Natural killer cell (primary cell): Measurements from ENCODE around the gene EHD1. TPM values are rescaled to one million over a fixed set of nuclear protein-coding genes. Genes with fewer than 3 reads are reported as not detected.

ENCODE experiments used
- ATAC-seq, 3 donors: fragments of 150-1000 bp in 2 of 3; fragments of 200-7000 bp in 1 of 3; cut with Tn5 transposase; 1 replicate in 1 of 3; 2 replicates in 2 of 3; pipeline ENCODE4 v1.10.0; 2021; ENCODE audit warnings: mild to moderate bottlenecking in 2 of 3, moderate library complexity in 2 of 3
- DNase-seq, 2 donors: peaks; one replicate each; pipeline versions ENCODE4 v3.0.0 to v3.0.0-alpha.2; 2013 to 2021; ENCODE audit warnings: mixed read lengths in 1 of 2
- H3K27ac ChIP-seq: one replicate; pipeline ENCODE4 v1.5.1; 2013; ENCODE audit warnings: mild to moderate bottlenecking, low read length
- H3K27me3 ChIP-seq: one replicate; pipeline ENCODE4 v1.6.1; 2013; ENCODE audit warnings: low read length; ENCODE audit not compliant: control insufficient read depth, insufficient read depth
- H3K36me3 ChIP-seq: one replicate; pipeline ENCODE4 v1.6.1; 2013; ENCODE audit warnings: low read length; ENCODE audit not compliant: control insufficient read depth, insufficient read depth
- H3K4me1 ChIP-seq: one replicate; pipeline ENCODE4 v1.6.1; 2013; ENCODE audit warnings: low read length; ENCODE audit not compliant: control insufficient read depth, insufficient read depth
- H3K4me3 ChIP-seq: one replicate; pipeline ENCODE4 v1.5.1; 2013; ENCODE audit warnings: low read length
- H3K9me3 ChIP-seq: one replicate; pipeline ENCODE4 v1.6.1; 2013; ENCODE audit warnings: low read length; ENCODE audit not compliant: control insufficient read depth, insufficient read depth
- H3K27ac Mint-ChIP-seq, 2 donors: one replicate each; pipeline ENCODE4 v1.8.0; 2022; ENCODE audit warnings: mild to moderate bottlenecking in 2 of 2, mixed read lengths in 2 of 2, moderate library complexity in 1 of 2
- H3K27me3 Mint-ChIP-seq, 2 donors: one replicate each; pipeline ENCODE4 v1.8.0; 2022; ENCODE audit warnings: low read depth in 2 of 2, mixed read lengths in 2 of 2
- H3K36me3 Mint-ChIP-seq: one replicate; pipeline ENCODE4 v1.8.0; 2022; ENCODE audit warnings: mixed read lengths
- H3K4me1 Mint-ChIP-seq, 2 donors: one replicate each; pipeline ENCODE4 v1.8.0; 2022; ENCODE audit warnings: mixed read lengths in 2 of 2
- H3K4me3 Mint-ChIP-seq: one replicate; pipeline ENCODE4 v1.8.0; 2022; ENCODE audit warnings: mild to moderate bottlenecking, moderate library complexity, mixed read lengths
- H3K9me3 Mint-ChIP-seq, 2 donors: one replicate each; pipeline ENCODE4 v1.8.0; 2022; ENCODE audit warnings: mixed read lengths in 2 of 2
- CTCF ChIP-seq: fragments of 200-600 bp; IDR thresholded peaks from one replicate; pipeline ENCODE4 v1.8.0; 2022; ENCODE audit warnings: antibody characterized with exemption
- WGBS: methylation state at CpG from one replicate; pipeline ENCODE4 v1.1.7; 2013; ENCODE audit warnings: missing lambda C conversion rate; ENCODE audit not compliant: insufficient coverage; 5-methylcytosine and 5-hydroxymethylcytosine counted together
- intact Hi-C: fragments of 100-400 bp; cut with micrococcal nuclease; formaldehyde crosslinking; loops from one replicate; pipeline ENCODE4 v1.14.2; 2022
- total RNA-seq, 4 donors: library from RNA; stranded (reverse); fragments of 120-200 nt in 1 of 4; gene quantifications; one replicate each; pipeline versions ENCODE4 v1.2.3 to v1.2.4, GENCODE V29; 2013 to 2022

Gene EHD1
- total RNA-seq, 3 donors from 2014 or later (not counting 1 experiment from before 2014, with no cell fraction given): 218 to 246 (median 225) TPM

GRCh38 chr11:64869571-64870175, 8.7 kb downstream of the EHD1 start:
- intact Hi-C loops: loop anchor here (1.0 kb wide), 1 partner anchor 9 kb away; the partner anchor contains the start of gene EHD1
- no peaks in the 10 kb centered on the region for H3K9me3 Mint-ChIP-seq

GRCh38 chr11:64868904-64869570, 9.4 kb downstream of the EHD1 start:
- peak overlapping the region; percentile 87 for H3K27ac Mint-ChIP-seq
- H3K27ac ChIP-seq: peak overlapping the region; percentile 55
- no peaks in the 10 kb centered on the region for H3K27me3 ChIP-seq
- H3K36me3 Mint-ChIP-seq: no peaks in the 10 kb centered on the region
- H3K27me3 Mint-ChIP-seq: no peaks in the 10 kb centered on the region
- 36% methylated on average over 21 of the region's 21 CpGs for WGBS
- peak in 1 of 2 donors; percentile 69 for DNase-seq
- intact Hi-C loops: no loop called here
- H3K4me1 ChIP-seq: peaks cover 99% of the 10 kb centered on the region
- no peaks in the 10 kb centered on the region for H3K9me3 ChIP-seq
- peaks cover 59% of the 10 kb centered on the region for H3K36me3 ChIP-seq
- TF ChIP-seq CTCF: no peak
- H3K4me3 ChIP-seq: peak overlapping the region; percentile 0
- H3K4me3 Mint-ChIP-seq: peak overlapping the region; percentile 76
- H3K4me1 Mint-ChIP-seq: peaks cover 71 to 78% of the 10 kb centered on the region in 2 donors
- ATAC-seq: peak in 2 of 3 donors; percentile 7 to 32
- H3K9me3 Mint-ChIP-seq: no peaks in the 10 kb centered on the region

More at GRCh38 chr11:64869571-64870175, 8.7 kb downstream of the EHD1 start:
- DNase-seq (peak in 1 of 2 donors; percentile 62), ATAC-seq (peak in 2 of 3 donors; percentile 22 to 40)
- peak overlapping the region; percentile 87 for H3K27ac Mint-ChIP-seq
- peak overlapping the region; percentile 76 for H3K4me3 Mint-ChIP-seq
- 16% methylated on average over 9 of the region's 9 CpGs for WGBS
- peaks cover 65% of the 10 kb centered on the region for H3K36me3 ChIP-seq
- no peaks in the 10 kb centered on the region for H3K27me3 Mint-ChIP-seq
- TF ChIP-seq CTCF: peak; percentile 22
- H3K4me3 ChIP-seq: peak overlapping the region; percentile 0
- H3K4me1 ChIP-seq: peaks cover 99% of the 10 kb centered on the region
- H3K9me3 ChIP-seq: no peaks in the 10 kb centered on the region
- H3K27ac ChIP-seq: peak overlapping the region; percentile 55
- H3K4me1 Mint-ChIP-seq: peaks cover 74 to 78% of the 10 kb centered on the region in 2 donors
- H3K27me3 ChIP-seq: no peaks in the 10 kb centered on the region
- H3K36me3 Mint-ChIP-seq: no peaks in the 10 kb centered on the region

GRCh38 chr11:64867748-64868462, 10.5 kb downstream of the EHD1 start:
- no peaks in the 10 kb centered on the region for H3K36me3 Mint-ChIP-seq

More at GRCh38 chr11:64867748-64868462, 10.5 kb downstream of the EHD1 start:
- Mint-ChIP-seq H3K27me3 (no peaks in the 10 kb centered on the region), H3K4me1 (peaks cover 68 to 84% of the 10 kb centered on the region in 2 donors), H3K27ac (peak overlapping the region; percentile 87), H3K4me3 (peak overlapping the region; percentile 76), H3K9me3 (no peaks in the 10 kb centered on the region)
- intact Hi-C loops: no loop called here
- Histone ChIP-seq H3K4me1 (peaks cover 99% of the 10 kb centered on the region), H3K36me3 (peaks cover 55% of the 10 kb centered on the region), H3K27me3 (no peaks in the 10 kb centered on the region), H3K9me3 (no peaks in the 10 kb centered on the region), H3K27ac (peak overlapping the region; percentile 55), H3K4me3 (no peak overlapping the region)
- 80% methylated on average over 27 of the region's 28 CpGs for WGBS
- TF ChIP-seq CTCF: no peak
- DNase-seq (no peak), ATAC-seq (no peak)
